Measurements from ENCODE around the gene OR5M3. TPM values are rescaled to one million over a fixed set of nuclear protein-coding genes. Genes with fewer than 3 reads are reported as not detected.

The OR5M3 gene
- not detected for total RNA-seq

GRCh38 chr11:56473252-56473651 lies at the start of gene OR5M3:
Gene OR5M3 (minus strand): TSS chr11:56473352. CDS start chr11:56470497, 2,855 bp downstream.
- Histone ChIP-seq H3K4me1 (no peaks in the 10 kb centered on the region), H3K9me3 (no peaks in the 10 kb centered on the region), H3K4me3 (replicated peaks in 1 of 3) (no peak within 1 kb of the TSS), H3K27ac (no peak within 1 kb of the TSS), H3K27me3 (no peaks in the 10 kb centered on the region), H3K36me3 (no peaks in the 10 kb centered on the region)
- TF ChIP-seq POLR2A (IDR thresholded peaks at IDR 0.05) (no peak), CTCF (IDR thresholded peaks at IDR 0.05) (no peak)
- intact Hi-C loops (cut with DNase I): no loop called here
- no peak for DNase-seq
- 80 to 89% methylated on average over 6 of the region's 6 CpGs for WGBS, 2 donors

- WGBS, 2 donors: 61 to 62% methylated on average over 5 of the region's 5 CpGs
- no peak overlapping the region for H3K4me3 ChIP-seq (replicated peaks in 1 of 3)
- no peaks in the 10 kb centered on the region for H3K9me3 ChIP-seq
- H3K27me3 ChIP-seq: no peaks in the 10 kb centered on the region
- no peak for DNase-seq
- H3K4me1 ChIP-seq: no peaks in the 10 kb centered on the region
- H3K36me3 ChIP-seq: no peaks in the 10 kb centered on the region
- no peak for TF ChIP-seq CTCF (IDR thresholded peaks at IDR 0.05)
- no peak for TF ChIP-seq POLR2A (IDR thresholded peaks at IDR 0.05)
- intact Hi-C loops (cut with DNase I): no loop called here
- no peak overlapping the region for H3K27ac ChIP-seq
Observed at GRCh38 chr11:56522008-56522407, 48.9 kb upstream of the OR5M3 start.

- 79 to 80% methylated on average over 1 of the region's 1 CpG for WGBS, 2 donors
- DNase-seq: no peak
- intact Hi-C loops (cut with DNase I): no loop called here
- Histone ChIP-seq H3K27ac (no peak overlapping the region), H3K27me3 (no peaks in the 10 kb centered on the region), H3K4me3 (replicated peaks in 1 of 3) (no peak overlapping the region), H3K36me3 (no peaks in the 10 kb centered on the region), H3K4me1 (no peaks in the 10 kb centered on the region), H3K9me3 (no peaks in the 10 kb centered on the region)
- TF ChIP-seq CTCF (IDR thresholded peaks at IDR 0.05) (no peak), POLR2A (IDR thresholded peaks at IDR 0.05) (no peak)
Observed at GRCh38 chr11:56513280-56513679, 40.1 kb upstream of the OR5M3 start.

GRCh38 chr11:56509439-56509838 lies 36.3 kb upstream of the OR5M3 start:
- TF ChIP-seq CTCF (IDR thresholded peaks at IDR 0.05) (no peak), POLR2A (IDR thresholded peaks at IDR 0.05) (no peak)
- intact Hi-C loops (cut with DNase I): no loop called here
- no peak for DNase-seq
- WGBS, 2 donors: 50% methylated on average over 1 of the region's 1 CpG
- H3K27me3 ChIP-seq: no peaks in the 10 kb centered on the region
- no peaks in the 10 kb centered on the region for H3K36me3 ChIP-seq
- H3K9me3 ChIP-seq: no peaks in the 10 kb centered on the region
- no peaks in the 10 kb centered on the region for H3K4me1 ChIP-seq
- H3K4me3 ChIP-seq (replicated peaks in 1 of 3): no peak overlapping the region
- no peak overlapping the region for H3K27ac ChIP-seq

- WGBS, 2 donors: 94 to 98% methylated on average over 7 to 14 of the region's 28 CpGs
- intact Hi-C loops (cut with DNase I): no loop called here
- H3K27ac ChIP-seq: no peak overlapping the region
- no peaks in the 10 kb centered on the region for H3K4me1 ChIP-seq
- TF ChIP-seq POLR2A (IDR thresholded peaks at IDR 0.05): no peak
- no peak for TF ChIP-seq CTCF (IDR thresholded peaks at IDR 0.05)
- H3K9me3 ChIP-seq: no peaks in the 10 kb centered on the region
- H3K4me3 ChIP-seq (replicated peaks in 1 of 3): no peak overlapping the region
- H3K36me3 ChIP-seq: no peaks in the 10 kb centered on the region
- H3K27me3 ChIP-seq: no peaks in the 10 kb centered on the region
- no peak for DNase-seq
Observed at GRCh38 chr11:56497010-56497409, 23.9 kb upstream of the OR5M3 start.
